Activated CD8-positive, alpha-beta memory T cell treated with anti-CD3 and anti-CD28 coated beads for 36 hours (primary cell): Measurements from ENCODE around the gene ARMC7. TPM values are rescaled to one million over a fixed set of nuclear protein-coding genes. Genes with fewer than 3 reads are reported as not detected.
"Not testable (repeated sequence)": the region's sequence is repeated elsewhere in the genome, so short reads cannot be mapped to it uniquely, and the experiment has no call there.

Experiments used
- CTCF ChIA-PET: fragments of 350-600 bp; sonication (Branson Sonifier 250); formaldehyde crosslinking; loops from one replicate; lab custom pipeline; 2021; ENCODE audit warnings: antibody characterized with exemption; lab: Charles Lee
- POLR2A ChIA-PET: fragments of 350-600 bp; sonication (Branson Sonifier 250); formaldehyde crosslinking; loops from one replicate; lab custom pipeline; 2021; ENCODE audit warnings: antibody characterized with exemption; lab: Charles Lee
- total RNA-seq, 2 experiments: library from RNA; stranded (reverse); gene quantifications; one replicate each; pipeline ENCODE4 v1.2.3, GENCODE V29; 2021

ARMC7 gene
- total RNA-seq = 10 to 100 TPM; 10.8 to 11.8 TPM

DNA sequence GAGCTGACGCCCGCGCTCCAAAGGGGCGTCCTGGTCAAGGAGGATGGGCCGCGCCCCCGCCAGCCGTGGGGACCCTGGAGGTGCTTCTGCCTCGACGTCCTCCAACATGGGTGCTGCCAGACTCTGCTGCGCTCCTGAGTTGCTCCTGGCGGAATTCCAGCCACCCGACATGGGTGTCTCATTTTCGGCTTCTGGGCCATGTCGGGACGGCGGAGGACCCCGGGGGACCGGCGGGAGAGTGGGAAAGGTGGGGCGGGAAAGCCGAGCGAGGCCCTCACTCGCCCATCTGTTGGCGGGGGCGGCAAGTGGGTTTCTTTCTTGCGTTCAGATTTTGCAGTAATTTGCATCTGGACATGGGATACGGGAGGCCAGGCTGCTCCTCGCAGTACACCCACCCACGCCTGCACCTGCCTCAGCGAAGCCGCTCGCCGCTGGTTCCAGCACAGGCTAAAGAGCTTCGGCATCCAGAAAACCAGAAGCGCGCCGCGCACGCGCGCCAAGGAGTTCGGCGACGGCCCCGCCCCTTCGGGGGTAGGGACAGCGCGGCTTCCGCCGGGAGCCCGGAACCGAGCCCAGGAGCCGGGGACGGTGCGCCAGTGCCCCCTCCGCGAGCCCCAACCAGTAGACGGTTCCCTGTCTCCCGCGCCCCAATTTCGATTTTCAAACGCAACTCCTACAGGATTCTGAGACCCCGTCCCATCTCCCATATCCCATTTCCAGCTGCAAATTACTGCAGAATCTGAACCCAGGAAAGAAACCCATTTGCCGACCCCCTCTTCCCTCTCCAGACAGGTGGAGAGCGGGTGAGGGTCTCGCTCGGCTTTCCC is at the start of gene ARMC7:
Gene ARMC7 (plus strand): TSS at position 563 of the 827 bp plus-strand sequence. CDS start 320 bp downstream, outside the sequence.
- ChIA-PET POLR2A (interaction anchor here (0.6 to 1.8 kb wide), 5 partner anchors 14 to 74 kb away, joined by 3 to 6 read pairs (median 5); no protein-coding TSS in a partner anchor), CTCF (interaction anchor here (0.6 to 3.6 kb wide), 6 partner anchors 22 to 303 kb away, joined by 3 to 15 read pairs (median 3); partner anchors contain the start of gene NT5C)

DNA sequence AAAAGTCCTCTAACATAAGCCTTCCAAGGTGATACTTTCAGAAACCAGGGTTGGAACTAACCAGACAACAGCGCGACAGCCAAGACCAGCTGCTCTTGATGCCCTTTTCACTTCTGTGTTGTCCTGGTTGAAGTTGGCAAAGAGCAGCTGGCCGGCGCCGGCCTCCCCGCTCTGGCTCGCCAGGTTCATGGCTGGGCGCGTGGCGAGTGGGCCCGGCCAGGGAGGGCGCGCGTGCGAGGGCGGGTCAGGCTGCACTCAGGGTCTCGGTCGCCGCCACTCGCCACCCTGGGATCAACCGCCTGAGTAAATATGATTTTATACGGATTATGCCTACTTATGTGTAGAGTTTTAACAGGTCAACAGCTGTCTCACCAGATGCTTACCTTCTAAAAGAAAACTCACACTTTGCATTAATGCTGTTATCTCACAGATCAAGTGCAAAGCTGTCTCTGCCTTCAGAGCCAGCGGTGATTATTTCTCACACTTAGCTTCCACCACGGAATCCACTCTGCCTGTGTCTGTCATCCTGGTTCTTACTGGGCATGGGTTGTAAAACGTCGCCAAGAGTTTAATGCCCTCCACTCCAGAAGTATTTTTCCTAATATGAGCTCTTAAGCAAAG is 49.2 kb upstream of the ARMC7 start:
- CTCF ChIA-PET = interaction anchor here (1.1 to 1.3 kb wide), 2 partner anchors 13 to 53 kb away, joined by 3 to 5 read pairs; no protein-coding TSS in a partner anchor
- POLR2A ChIA-PET = interaction anchor here (1.1 kb wide), 1 partner anchor 18 kb away, joined by 3 read pairs; no protein-coding TSS in a partner anchor

GRCh38 chr17:75061055-75061438 is 48.7 kb upstream of the ARMC7 start:
- ChIA-PET CTCF (interaction anchor here (0.6 kb wide), 1 partner anchor 143 kb away, joined by 3 read pairs; no protein-coding TSS in a partner anchor), POLR2A (interaction anchor here (1.1 kb wide), 1 partner anchor 18 kb away, joined by 3 read pairs; no protein-coding TSS in a partner anchor)

GRCh38 chr17:75061618-75062017 is 48.2 kb upstream of the ARMC7 start:
- ChIA-PET CTCF (interaction anchor here (0.6 kb wide), 1 partner anchor 142 kb away, joined by 3 read pairs; no protein-coding TSS in a partner anchor), POLR2A (no interaction called here)

DNA sequence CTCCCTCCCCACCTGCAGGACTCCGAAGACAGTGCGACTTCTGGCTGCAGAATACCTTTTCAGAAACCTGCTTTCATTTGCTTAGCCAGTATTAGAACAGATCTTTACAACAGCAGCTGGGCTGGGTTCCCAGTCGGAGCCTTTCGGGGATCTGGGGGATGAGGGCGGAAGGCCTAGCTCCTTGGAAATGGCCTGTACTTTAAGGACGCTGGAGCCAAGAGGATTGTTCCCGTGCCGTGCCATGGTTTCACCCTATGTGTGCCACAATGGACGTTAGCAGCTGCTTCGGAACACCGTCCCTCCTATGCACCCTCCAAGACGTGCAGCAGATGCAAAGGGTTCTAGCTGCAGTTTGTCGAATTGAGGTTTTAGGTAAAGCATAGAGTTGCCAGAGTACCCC is 46.6 kb upstream of the ARMC7 start:
- CTCF ChIA-PET = no interaction called here
- POLR2A ChIA-PET = interaction anchor here (0.6 kb wide), 1 partner anchor 22 kb away, joined by 3 read pairs; no protein-coding TSS in a partner anchor

DNA sequence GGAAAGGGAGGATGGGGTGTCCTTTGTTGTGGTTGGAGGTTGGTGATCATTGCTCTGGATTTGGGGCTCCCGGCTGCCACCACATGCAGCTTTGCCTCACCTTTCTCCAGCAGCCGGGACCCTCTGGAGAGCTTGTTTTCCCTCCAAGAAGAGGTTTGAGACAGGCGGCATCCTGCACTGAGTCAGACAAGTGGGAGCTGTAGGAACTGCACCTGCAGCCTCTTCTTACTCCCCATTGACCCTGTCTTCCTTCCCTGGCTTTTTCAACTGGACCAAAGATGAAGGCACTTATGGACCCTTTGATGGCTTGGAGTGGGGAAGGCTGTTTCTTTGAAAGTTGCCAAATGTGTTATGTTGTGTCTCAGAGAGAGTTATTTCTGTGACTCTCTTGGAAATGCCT is 46.1 kb upstream of the ARMC7 start:
- ChIA-PET CTCF (no interaction called here), POLR2A (no interaction called here)

GRCh38 chr17:75064040-75064439 is 45.7 kb upstream of the ARMC7 start:
- CTCF ChIA-PET = no interaction called here

DNA sequence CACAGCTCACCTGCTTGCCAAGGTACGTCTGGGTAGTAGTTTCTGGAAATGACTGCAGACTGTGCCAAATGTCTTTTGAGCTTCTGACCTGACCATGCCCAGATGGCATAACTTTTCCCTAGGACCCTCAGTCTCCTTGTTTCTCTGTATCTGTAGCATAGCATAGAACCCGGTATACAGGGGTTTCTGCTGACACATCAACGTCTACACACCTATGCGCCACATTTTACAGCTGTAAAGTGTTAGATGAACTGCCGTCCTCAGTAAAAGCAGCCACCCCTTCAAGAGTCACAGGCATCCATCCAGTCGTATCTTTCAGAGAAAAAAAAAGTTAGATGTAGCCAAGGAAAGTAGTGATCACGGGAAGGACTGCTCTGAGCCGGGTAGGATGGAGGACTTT is 45.3 kb upstream of the ARMC7 start:
- CTCF ChIA-PET = no interaction called here
- POLR2A ChIA-PET = interaction anchor here (0.5 kb wide), 1 partner anchor 12 kb away, joined by 5 read pairs; no protein-coding TSS in a partner anchor

More at GRCh38 chr17:75064040-75064439, 45.7 kb upstream of the ARMC7 start:
- POLR2A ChIA-PET = interaction anchor here (0.5 kb wide), 1 partner anchor 12 kb away, joined by 5 read pairs; no protein-coding TSS in a partner anchor

DNA sequence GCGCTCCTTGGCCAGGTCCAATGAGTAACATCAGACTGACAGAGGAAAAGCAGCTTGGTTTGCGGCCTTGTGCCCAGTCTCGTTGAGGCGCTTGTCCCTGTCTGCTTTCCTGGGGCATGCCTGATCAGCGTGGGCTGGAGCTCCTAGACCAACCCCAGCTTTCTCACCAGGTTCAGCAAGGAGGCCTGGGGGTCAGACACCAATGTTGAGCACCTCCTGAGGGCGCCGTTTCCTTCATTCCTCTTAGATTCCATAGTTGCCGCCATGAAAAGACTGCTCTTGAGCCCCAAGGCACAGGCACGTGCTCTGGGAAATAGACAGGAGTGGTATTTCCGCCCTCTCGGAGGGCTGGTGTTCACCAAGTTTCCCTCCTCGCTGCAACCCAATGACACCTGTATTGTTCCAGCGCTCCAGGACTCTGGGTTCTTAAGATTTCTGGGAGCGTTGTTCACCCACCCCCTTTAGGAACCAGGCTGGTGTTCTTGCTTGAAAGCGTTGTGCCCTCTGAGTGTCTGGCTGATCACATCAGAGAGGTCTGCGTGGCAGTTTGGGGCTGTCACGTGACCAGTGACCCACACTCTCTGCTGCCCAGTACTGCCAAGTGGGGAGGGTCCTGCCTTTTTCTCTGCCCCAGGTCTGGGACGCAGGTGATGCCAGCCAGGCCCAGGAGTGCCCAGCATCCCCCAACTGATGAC is 44.8 kb upstream of the ARMC7 start:
- ChIA-PET CTCF (interaction anchor here (1.2 kb wide), 1 partner anchor 40 kb away, joined by 3 read pairs; no protein-coding TSS in a partner anchor), POLR2A (no interaction called here)

- ChIA-PET CTCF (interaction anchor here (0.7 to 1.2 kb wide), 2 partner anchors 40 to 77 kb away, joined by 3 read pairs; no protein-coding TSS in a partner anchor), POLR2A (no interaction called here)
Observed at GRCh38 chr17:75065562-75066151, 44.1 kb upstream of the ARMC7 start.

GRCh38 chr17:75067856-75068255 is 41.9 kb upstream of the ARMC7 start:
- CTCF ChIA-PET = interaction anchor here (0.7 to 0.8 kb wide), 2 partner anchors 27 to 46 kb away, joined by 4 to 5 read pairs; no protein-coding TSS in a partner anchor
- POLR2A ChIA-PET = no interaction called here

GRCh38 chr17:75068750-75069149 is 41.0 kb upstream of the ARMC7 start:
- ChIA-PET POLR2A (no interaction called here), CTCF (interaction anchor here (0.7 kb wide), 1 partner anchor 144 kb away, joined by 3 read pairs; no protein-coding TSS in a partner anchor)

- POLR2A ChIA-PET = no interaction called here
- CTCF ChIA-PET = no interaction called here
Observed at GRCh38 chr17:75069783-75070182, 40.0 kb upstream of the ARMC7 start.

- POLR2A ChIA-PET = not testable (repeated sequence)
- CTCF ChIA-PET = interaction anchor here (0.7 to 0.8 kb wide), 2 partner anchors 28 to 168 kb away, joined by 3 to 4 read pairs; no protein-coding TSS in a partner anchor
Observed at GRCh38 chr17:75071478-75072271, 38.1 kb upstream of the ARMC7 start.

GRCh38 chr17:75072909-75073308 is 36.9 kb upstream of the ARMC7 start:
- CTCF ChIA-PET = interaction anchor here (0.8 to 1.5 kb wide), 2 partner anchors 13 to 166 kb away, joined by 3 to 4 read pairs; no protein-coding TSS in a partner anchor
- POLR2A ChIA-PET = not testable (repeated sequence)

DNA sequence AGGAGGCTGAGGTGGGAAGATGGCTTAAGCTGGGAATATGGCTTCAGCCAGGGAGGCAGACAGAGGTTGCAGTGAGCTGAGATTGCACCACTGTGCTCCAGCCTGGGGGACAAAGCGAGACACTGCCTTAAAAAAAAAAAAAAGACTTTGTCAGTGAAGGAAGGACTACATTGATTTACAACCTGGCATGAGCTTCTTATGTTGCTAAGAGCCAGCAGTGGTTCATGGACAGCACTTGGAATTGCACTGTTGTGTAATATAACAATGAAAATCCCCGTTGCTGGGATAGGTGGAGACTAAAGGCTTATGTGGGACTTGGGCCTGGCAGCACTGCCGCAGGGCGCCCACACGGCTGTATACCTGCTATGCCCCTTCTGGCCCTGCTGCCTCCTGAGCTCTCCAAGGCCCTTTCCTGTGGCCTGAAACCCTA is 36.1 kb upstream of the ARMC7 start:
- ChIA-PET POLR2A (interaction anchor here (0.6 kb wide), 1 partner anchor 40 kb away, joined by 3 read pairs; no protein-coding TSS in a partner anchor), CTCF (interaction anchor here (1.5 to 2.1 kb wide), 2 partner anchors 14 to 40 kb away, joined by 3 to 5 read pairs; no protein-coding TSS in a partner anchor)

DNA sequence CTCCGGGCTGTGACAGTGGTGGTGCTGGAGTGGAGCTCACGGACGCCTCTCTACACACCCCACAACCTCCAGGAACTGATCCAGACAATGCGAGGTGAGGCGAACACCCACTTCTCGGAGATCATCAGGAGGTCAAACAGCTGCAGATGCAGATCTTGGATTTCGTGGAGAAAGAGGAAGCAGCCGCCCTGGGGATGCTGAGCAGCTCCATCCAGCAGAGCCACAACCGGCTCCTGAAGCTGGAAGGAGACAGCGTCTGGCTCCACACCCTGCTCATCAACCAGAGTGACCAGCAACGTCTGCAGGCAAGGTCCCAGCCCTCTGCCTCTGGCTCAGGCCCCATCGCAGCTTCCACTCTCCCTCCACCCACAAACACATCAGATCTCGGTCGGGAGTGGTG is 35.2 kb upstream of the ARMC7 start:
- ChIA-PET POLR2A (no interaction called here), CTCF (interaction anchor here (2.1 kb wide), 1 partner anchor 40 kb away, joined by 5 read pairs; no protein-coding TSS in a partner anchor)
